ENCODE data around the gene PIK3C3.
"Not testable (repeated sequence)": the region's sequence is repeated elsewhere in the genome, so short reads cannot be mapped to it uniquely, and the experiment has no call there.

PIK3C3 gene

GRCh38 chr18:42005782-42006181 is 50.7 kb downstream of the PIK3C3 start:
- TF ChIP-seq, protein P1, sequence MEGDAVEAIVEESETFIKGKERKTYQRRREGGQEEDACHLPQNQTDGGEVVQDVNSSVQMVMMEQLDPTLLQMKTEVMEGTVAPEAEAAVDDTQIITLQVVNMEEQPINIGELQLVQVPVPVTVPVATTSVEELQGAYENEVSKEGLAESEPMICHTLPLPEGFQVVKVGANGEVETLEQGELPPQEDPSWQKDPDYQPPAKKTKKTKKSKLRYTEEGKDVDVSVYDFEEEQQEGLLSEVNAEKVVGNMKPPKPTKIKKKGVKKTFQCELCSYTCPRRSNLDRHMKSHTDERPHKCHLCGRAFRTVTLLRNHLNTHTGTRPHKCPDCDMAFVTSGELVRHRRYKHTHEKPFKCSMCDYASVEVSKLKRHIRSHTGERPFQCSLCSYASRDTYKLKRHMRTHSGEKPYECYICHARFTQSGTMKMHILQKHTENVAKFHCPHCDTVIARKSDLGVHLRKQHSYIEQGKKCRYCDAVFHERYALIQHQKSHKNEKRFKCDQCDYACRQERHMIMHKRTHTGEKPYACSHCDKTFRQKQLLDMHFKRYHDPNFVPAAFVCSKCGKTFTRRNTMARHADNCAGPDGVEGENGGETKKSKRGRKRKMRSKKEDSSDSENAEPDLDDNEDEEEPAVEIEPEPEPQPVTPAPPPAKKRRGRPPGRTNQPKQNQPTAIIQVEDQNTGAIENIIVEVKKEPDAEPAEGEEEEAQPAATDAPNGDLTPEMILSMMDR (conservative IDR thresholded peaks at IDR 0.05; ENCODE audit: low read depth, low read length): no peak
- no peak for DNase-seq (ENCODE audit: low read depth)

GRCh38 chr18:42009457-42009856 is 54.4 kb downstream of the PIK3C3 start:
- DNase-seq (ENCODE audit: low read depth): not testable (repeated sequence)

More at GRCh38 chr18:42005782-42006181, 50.7 kb downstream of the PIK3C3 start:
- no peak overlapping the region for H3K4me3 ChIP-seq (ENCODE audit: low read depth, low read length)

DNA sequence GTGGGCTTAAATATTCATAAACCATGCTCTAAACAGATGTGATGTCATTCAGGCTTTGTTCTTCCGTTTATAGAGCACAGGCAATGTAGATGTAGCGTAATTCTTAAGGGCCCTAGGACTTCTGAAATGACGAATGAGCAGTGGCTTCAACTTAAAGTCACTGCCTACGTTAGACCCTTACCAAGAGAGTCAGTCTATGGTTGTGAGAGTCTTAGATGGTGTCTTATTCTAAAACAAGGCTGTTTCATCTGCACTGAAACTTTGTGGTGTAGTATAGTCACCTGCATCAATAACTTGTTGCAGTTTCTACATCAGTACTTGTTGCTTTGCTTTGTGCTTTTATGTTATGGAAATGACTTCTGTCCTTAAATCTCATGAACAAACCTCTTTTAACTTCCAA is 56.0 kb downstream of the PIK3C3 start:
- no peak for DNase-seq (ENCODE audit: low read depth)
- TF ChIP-seq, protein P1 (conservative IDR thresholded peaks at IDR 0.05; ENCODE audit: low read depth, low read length): no peak
- no peak overlapping the region for H3K4me3 ChIP-seq (ENCODE audit: low read depth, low read length)

More at GRCh38 chr18:42009457-42009856, 54.4 kb downstream of the PIK3C3 start:
- not testable (repeated sequence) for H3K4me3 ChIP-seq (ENCODE audit: low read depth, low read length)

- DNase-seq (ENCODE audit: low read depth): no peak
- TF ChIP-seq, protein P1 (conservative IDR thresholded peaks at IDR 0.05; ENCODE audit: low read depth, low read length): no peak
- H3K4me3 ChIP-seq (ENCODE audit: low read depth, low read length): no peak overlapping the region
Observed at GRCh38 chr18:42018831-42019230, 63.8 kb downstream of the PIK3C3 start.

DNA sequence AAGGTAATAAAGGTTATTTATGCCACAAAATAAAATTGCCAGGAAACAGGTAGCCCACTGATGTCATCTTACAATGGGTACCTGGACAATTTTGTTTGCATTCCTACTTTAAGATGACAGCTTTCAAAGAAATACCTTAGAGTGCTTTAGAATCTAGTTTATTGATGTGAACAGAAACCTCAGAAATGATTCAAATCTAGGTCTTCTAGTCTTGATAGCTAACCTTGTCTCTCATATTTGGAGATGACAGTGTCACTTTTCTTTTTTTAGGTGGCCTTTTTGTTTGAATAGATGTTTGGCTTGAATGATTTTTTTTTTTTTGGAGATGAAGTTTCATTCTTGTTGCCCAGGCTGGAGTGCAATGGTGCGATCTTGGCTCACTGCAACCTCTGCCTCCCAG is 69.1 kb downstream of the PIK3C3 start:
- no peak for DNase-seq (ENCODE audit: low read depth)
- H3K4me3 ChIP-seq (ENCODE audit: low read depth, low read length): no peak overlapping the region
- TF ChIP-seq, protein P1 (conservative IDR thresholded peaks at IDR 0.05; ENCODE audit: low read depth, low read length): no peak

DNA sequence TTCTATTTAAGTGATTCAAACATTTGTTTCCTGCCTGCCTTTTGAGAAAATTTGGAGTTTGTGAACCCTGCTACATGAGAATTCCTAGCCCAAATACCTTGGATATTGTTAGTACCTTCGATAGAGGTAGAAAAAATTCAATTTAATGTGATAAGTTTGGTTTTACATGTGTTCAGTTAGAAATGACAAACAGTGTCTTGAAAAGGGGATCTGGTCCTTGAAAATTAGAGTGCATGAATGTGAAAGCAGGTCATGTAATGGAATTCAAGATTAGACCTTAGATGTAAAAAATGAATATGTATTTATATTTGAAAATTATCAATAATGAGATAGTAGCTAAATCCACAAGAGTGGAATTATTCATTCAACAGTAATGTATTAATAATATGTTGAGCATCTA is 70.5 kb downstream of the PIK3C3 start:
- DNase-seq (ENCODE audit: low read depth): no peak
- TF ChIP-seq, protein P1 (conservative IDR thresholded peaks at IDR 0.05; ENCODE audit: low read depth, low read length): no peak
- no peak overlapping the region for H3K4me3 ChIP-seq (ENCODE audit: low read depth, low read length)

GRCh38 chr18:42025974-42026625 is 71.1 kb downstream of the PIK3C3 start:
- TF ChIP-seq, protein P1 (conservative IDR thresholded peaks at IDR 0.05; ENCODE audit: low read depth, low read length): no peak
- H3K4me3 ChIP-seq (ENCODE audit: low read depth, low read length): no peak overlapping the region
- no peak for DNase-seq (ENCODE audit: low read depth)

Data from choroid plexus epithelial cell (primary cell).